Activated T-cell treated with anti-CD3 and anti-CD28 coated beads for 1 hour (primary cell): ENCODE data around the gene HOXC5.

Source experiments
- DNase-seq: peaks from one replicate; pipeline ENCODE4 v3.0.0-alpha.2; 2020; ENCODE audit warnings: low read depth

Gene HOXC5

DNA sequence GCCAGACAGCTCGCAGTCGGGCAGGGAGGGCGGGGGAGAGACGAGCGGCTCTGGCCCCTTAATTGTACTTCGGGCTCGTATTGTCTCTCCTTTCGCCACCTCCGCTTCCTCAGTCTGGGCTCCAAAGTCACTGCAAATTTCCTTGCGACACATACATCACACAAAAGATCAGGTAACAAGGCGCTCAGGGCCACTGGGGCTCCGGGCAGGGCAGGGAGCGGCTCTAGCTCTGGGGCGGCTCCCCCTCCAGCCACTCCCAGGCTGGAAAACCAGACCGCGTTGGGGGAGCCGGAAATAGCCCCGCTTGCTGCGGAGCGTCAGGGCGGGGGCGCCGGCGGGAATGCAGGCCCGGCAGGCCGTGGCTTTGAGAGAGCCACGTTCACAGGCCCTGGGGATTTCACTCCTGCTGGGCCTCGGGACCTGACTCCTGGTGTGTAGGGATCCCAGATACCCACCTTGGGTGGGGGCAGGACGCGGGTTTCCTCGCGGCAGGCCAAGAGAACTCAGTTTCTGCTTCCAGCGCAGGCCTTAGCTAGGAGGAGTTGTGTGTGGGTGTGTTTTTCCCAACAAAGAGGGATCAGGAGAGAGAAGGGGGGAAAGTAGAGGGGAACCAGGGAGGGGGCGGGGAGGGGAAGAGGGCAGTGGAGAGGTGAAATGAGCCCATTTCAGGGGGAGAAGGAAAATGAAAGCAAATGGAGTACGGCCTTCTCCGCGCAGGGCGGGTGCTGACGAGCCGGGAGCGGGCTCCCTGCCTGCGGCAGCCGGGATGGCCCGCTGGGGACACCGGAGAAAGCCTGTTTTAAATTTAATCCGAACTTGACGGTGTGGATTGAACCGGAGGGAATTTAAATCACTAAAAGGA lies 37.2 kb upstream of the HOXC5 start:
- no peak for DNase-seq

DNA sequence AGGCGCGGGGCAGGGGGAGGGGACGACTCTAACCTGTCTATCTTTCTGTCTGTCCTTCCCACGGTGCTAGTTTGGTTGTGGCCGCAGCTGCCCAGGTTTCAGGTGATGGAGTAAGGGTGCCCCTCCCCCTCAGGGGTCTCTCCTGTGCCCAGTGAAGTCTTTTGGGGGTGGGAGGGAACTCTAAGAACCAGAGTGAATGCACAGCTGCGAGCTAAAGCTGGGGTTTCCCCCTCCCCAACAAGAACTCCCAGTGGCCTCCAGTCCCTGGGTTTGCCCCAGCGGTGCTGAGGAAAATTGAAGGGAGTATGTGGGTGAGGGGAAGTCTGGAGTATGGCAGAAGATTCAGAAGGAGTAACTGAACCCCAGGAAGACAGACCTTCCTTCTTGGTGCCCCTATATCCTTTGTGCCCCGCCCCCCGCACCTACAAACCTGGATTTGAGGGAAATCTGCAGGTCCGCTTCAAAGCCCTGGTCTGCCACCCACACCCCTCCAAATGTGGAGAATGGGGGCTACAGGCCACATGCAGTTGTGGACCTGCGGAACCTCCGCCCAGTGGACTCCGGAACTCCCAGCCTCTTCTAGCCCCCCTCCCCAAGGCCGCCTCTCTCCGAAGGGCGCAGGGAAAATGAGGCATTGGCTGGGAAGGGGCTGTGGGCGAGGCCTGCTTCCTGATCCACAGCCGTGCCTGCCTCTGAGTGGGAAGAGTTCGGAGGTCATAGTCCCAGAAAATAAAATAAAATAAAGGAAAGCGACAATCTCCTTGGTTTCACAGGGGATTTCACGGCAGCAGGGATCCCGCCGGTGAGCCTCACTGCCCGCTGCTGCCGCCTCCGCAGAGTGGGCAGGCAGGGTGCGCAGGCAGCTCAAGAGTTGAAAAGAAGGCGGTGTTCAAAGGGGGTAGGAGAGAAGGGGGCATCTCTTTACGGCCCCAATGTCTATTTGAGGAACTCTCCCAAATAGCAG lies 36.3 kb upstream of the HOXC5 start:
- no peak for DNase-seq

DNA sequence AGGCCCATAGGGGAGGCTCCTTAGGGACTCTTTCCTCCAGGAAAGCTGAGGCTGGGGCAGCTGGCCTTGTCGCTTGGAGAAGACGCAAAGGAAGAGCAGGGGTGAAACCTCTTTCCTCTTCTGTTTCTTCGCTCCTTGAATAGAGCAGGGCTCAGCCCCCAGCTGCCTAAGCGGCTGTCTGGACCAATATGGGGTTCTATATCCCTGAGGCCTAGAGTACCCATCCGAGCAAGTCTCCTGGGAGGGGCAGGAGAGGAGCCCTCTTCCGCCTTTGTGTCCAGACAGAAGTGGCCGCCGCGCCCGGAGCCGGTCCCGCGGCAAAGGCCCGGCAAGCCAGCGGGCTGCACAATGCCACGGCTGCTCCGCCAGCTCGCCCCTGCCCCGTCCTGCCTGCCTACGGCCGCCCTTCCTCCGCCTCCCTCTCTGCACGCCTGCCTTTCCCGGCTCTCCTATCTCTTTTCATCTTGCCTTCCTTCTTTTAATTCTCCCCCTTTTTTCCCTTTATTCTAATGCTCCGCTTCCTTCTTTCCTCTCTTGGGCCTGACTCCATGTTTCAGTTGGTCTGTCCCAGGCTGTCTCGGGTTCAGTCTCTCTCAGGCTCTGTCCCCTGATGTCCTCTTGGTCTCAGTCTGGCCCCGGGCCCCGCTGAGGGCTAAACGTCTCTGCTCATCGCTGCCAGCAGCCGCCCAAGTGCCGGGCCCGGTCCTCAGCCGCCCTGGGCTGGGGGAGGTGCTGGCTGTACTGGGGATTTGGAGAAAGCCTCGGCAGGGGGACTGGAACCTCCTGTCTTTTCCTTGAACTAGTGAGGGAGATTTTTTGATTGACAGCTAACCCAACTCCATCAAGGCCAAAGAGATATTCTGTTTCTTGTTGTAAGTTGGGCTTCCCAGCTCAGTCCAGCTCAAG lies 35.4 kb upstream of the HOXC5 start:
- DNase-seq: no peak

DNA sequence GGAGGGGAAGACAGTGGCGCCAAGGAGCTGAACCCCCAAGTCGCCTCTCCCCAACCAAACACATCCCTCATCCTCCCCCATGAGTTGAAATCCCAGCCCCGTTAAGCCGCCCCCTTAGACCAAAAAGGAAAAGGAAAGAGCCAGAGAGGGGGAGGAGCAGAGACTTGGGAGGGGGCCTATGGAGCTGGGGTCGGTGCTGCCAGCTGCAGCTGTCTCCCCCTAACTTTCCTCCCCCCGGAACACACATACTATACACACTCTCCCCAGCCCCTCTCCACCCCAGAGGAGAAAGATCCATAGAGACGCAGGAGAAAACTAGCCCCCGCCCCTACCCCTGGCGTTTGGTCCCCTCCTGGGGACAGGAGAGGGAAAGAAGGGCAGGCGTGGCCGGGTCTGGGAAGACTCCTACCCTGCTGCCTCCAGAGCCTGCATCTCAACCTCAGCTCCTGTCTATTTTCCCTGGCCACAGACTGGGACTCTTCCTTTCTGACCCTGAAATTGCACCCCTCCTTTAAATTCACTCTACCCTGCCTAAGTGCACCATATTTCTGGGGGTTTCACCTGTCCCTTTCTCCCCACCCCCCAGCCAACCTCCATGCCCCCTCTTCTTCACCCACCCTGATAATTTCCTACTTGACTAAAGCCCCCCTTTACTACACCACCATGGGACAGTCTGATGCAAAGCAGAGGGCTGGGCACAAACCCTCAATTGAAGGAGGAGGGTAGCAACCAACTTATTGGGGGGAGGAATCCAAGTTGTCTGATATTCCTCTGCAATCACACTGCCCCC lies 34.5 kb upstream of the HOXC5 start:
- DNase-seq: no peak

DNA sequence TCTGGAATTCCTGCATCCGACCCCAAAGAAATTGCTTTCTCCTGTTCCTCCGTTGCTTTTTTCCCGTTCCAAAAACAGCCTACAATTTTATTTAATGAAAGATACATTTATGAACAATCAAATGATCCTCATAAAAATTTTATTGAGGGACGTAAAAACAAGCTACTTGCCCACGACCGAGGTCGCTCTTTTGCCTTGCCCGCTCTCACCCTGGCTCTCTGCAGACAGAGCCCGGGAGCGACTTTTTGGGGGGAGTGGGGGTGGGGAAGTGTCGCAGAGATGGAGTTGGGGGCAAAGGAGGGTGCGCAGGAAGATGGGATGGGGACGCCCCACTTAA lies 34.0 kb upstream of the HOXC5 start:
- DNase-seq: no peak

DNA sequence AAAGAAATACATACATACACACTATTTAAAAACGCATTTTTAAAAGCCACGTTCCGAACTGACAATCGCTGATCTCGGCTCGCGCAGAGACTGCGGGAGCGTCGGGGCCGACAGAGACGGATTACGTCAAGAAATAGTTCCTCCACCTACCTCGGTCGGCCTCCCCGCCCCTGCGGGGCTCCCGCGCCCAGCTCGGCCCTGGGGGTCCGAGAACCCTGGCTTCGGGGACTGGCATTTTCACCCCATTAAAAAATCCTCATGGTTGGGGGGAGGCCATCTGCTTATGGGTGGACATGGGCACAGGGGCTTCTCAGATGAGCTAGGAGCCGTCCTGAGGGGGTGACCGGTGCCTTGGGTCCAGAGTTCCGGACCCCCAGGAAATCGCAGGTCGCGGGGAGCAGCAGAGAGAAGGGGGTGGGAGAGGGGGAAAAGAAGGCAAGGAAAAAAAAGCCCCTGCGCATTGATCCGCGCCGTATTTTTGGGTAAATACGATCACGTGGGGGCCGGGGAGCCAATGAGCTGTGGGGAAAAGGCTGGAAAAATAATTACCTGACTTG lies 33.2 kb upstream of the HOXC5 start:
- no peak for DNase-seq

DNA sequence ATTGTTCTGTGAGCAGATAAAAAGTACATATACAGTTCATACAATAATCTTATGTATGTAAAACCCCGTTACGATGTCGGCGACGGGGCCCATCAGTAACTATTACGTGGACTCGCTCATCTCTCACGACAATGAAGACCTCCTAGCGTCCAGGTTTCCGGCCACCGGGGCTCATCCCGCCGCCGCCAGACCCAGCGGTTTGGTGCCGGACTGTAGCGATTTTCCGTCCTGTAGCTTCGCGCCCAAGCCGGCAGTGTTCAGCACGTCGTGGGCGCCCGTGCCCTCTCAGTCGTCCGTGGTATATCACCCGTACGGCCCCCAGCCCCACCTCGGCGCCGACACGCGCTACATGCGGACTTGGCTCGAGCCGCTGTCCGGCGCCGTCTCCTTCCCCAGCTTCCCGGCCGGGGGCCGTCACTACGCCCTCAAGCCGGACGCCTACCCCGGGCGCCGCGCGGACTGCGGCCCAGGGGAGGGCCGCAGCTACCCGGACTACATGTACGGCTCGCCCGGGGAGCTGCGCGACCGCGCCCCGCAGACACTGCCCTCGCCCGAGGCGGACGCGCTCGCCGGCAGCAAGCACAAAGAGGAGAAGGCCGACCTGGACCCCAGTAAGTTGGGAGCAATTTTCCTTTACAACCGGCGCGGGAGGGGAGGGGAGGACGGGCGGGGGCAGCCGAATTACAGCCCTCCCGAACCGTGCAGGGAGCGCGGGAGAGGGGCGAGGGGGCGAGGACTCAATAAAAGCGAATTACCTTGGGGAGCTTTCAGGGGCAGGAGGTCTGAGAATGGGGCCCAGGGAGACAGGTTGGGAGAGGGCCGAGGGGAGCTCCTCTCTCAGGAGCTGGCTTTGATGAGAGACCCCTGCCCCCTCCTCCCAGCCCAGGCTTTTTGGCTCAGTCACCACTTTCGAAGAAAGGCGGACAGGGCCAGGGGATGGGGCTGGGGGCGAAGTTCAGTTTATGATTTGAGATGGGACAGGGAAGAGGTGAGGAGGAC lies 32.4 kb upstream of the HOXC5 start, which contains the start of gene HOXC9:
HOXC9 (plus strand) TSS at position 46 of the 999 bp plus-strand sequence; CDS start at position 74, 28 bp downstream.
- DNase-seq: no peak

DNA sequence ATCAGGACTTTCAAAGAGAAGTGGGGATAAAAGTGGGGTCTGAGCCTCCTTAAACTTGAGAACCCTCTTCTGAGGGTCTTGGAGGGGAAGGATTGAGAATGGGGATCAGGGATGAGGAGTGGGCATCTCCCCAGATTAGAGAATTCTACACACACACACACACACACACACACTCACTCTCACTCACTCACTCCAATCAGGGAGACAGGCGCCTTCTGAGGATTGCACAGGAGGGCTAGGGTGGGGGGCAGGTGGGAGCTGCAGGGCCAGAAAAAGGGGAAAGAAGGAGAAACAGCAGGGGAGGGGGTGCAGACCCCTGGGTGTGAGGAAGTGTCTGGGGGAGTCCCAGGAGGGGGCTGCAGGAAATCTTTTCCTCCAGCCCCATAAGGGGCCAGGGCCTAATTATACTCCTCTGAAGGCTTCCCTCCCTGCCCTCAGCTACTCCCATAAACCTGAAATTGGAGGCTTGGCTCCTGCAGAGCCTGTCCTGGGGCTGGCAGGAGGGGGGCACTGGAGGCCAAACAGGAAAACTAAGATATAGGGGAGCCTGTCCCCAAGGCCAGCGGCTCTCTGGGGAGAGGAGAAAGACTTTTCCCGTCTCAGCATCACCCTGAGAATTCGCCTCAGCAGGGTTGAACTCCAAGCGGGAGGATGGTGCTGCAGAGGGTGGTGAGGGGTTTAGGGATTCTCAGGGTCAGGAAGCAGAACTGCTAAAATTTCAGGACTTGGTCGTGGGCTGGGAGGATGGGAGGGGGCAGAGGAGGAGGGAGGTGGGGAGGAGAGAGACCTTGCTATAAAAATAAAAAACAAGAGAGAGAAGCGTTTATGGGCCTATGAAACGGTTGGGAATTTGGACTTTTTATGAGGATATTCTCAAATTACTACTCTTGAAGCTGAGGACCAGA lies 31.3 kb upstream of the HOXC5 start:
- no peak for DNase-seq

DNA sequence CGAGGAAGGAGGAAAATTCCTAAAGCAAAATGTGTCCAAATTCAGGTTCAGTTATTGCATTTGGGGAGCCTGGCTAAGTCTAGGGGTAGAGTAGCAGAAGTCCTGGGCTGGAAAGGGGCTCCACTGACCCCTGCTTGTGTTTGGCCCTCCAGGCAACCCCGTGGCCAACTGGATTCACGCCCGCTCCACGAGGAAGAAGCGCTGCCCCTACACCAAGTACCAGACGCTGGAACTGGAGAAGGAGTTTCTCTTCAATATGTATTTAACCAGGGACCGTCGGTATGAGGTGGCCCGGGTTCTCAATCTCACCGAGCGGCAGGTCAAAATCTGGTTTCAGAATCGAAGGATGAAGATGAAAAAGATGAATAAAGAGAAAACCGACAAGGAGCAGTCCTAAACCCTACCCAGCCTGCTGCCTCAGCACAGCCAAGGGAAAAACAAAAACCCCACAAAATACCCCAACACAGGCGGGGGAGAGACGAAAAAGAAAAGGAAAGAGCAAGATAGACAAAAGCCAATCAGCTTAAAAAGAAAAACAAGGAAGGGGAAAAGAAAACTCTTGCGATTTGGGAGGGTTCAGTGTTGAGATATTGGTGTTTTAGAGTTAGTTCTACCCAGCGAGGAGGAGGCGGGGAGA lies 30.5 kb upstream of the HOXC5 start:
- DNase-seq: no peak

DNA sequence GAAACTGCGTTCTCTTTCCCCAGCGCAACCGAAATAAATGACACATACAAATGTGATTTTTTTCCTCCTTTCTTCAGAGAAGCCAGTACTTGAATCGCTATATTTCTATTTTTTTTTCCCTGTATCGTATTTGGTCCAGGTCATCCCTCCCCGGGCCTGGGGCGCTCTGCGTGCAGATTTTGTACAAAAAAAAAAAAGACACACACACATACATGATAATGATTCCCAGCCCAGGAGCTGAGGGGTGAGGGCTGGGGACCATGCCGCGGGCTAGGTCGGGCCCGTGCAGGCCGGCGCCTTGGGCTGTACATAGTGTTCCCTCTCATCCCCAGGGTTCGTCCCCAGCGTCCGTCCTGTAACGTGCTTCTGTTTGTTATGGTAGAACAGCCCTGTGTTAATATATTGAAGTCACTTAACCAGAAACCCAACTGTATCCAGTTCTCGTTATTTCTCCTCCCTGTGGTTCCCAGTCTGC lies 29.9 kb upstream of the HOXC5 start:
- no peak for DNase-seq

DNA sequence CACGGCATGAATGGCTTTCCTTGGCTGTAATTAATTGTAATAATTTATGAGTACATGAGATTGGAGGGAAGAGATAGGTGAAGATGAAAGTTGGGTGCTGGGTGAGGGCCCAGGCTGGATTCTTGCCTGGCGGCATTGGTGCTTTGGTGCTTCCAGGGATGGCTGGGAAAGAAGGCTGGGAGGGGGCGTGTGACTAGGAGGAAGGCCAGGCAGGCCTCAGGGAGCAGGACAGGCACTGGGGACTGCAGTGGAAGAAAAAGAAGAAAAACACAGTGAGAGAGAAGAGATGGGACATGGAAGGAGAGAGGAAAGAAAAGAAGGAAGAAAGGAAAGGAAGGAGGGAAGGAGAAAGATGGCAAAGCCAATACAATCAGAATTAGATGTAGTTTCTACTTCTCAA lies 29.2 kb upstream of the HOXC5 start:
- DNase-seq: no peak

DNA sequence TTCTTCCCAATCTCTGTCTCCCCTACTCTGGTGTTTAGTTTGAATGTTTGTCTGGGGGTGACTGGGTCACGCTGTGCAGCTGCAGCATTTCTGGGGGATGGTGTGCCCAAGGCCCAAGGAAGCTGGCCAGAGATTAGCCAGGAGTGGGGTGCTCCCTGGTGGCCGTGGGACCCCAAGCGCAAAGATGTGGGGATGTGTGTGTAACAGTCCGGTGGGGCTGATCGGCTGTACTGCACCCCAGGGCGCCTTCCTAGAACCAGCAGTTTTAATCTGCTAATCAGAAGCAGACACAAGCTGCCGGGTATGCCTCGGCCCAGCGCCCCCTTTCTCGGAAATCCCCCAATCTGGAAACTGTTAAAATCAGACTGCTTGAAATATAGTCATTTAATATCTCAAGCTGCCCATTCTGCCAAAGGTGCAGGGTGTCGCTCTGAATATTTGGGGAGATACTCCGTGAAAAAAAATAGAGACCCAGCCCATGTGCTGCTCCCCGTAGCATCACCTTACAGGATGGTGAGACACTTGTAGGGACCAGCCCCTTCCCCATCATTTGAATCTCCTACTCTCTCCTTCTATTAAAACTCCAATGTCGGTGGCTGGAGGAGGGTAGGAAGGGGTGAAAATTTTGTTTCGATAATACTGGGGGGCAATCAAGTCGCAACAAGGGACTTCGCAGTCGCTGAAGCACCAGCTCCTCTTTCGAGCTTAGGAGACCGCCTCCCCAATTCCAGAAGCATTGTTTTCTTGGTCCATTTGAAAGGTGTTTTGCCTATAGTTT lies 28.6 kb upstream of the HOXC5 start:
- no peak for DNase-seq

DNA sequence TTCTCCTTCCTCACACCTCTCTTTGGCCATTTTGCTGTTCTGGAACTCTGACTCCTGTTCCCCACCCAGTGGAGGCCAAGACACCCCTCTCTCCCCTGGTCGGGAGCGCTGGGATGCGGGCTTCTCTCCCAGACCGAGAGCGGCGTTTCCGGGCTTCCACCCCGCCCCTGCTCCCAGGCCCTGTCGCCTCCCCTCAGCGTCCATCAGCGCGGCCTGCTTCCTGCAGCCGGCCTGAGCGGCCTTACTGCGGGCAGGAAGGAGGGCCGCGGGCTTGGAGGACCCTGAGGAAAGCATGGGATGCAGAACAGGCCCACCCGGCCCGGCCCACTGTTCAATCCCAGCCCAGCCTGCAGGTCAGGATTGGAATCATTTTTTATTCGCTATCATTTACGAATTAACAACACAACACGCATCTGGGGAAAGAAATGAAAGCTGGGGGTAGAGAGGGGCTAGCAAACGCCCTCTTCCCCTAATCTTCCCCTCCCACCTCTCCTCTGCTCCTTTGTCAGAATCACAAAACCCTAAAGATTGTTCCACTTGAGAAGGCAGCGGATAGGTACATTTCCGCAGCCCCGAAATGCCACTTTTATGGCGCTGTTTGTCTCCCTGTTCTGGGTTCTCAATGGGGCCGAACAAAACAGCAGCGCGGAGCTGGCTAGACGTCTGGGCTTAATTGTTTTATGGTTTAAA lies 27.9 kb upstream of the HOXC5 start:
- DNase-seq: no peak

DNA sequence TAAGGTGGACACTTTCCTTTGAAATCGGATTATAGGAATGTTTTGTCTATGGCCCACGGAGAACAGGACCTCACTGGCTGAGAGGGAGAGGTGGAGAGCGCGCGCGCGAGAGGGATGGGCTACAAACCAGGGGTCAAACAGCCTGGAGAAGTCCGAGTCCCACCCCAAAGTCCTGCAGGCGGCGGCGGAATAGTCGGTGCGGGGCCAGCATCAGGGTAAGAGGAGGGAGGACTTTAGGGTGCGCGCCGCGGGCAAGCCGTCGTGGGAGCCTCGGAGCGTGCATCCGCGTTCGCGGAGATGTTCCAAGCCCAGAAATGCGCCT lies 27.4 kb upstream of the HOXC5 start:
- no peak for DNase-seq

DNA sequence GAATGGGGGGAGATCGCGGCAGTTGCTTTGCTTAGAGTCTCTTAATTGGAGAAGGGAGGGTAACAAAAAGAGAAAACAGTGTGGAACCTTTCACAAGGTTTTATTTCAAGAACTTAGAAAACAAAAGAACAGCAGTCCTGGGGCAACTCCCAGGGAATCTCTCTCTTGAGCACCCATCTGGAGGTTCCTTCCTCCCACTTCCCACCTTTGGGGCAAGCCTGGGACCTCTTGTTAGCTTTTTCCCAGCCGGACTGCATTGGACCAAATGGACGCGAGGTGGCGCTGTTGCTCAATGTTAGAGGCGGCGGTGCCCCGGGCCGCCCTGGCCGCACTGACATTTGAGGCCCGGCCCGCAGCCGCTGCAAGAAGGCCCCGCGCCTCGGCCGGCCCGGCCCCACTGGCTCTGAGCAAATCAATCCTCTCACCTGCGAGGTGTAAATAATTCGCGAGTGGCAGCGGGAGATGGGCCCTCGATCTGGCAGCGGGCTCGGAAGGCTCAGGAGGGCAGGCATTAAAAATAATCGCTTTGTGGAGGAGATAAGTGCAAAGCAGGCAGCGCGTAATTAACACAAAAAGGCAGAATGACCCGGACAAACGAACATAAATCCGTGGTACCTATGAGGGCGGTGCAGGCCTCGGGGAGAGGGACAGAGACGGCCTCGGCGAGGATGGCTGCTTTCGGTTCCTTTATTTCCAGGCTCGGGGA lies 26.8 kb upstream of the HOXC5 start:
- DNase-seq: peak; percentile 87
